SJCRH30 (cell line): ENCODE data around the gene TRIM6. TPM values are rescaled to one million over a fixed set of nuclear protein-coding genes. Genes with fewer than 3 reads are reported as not detected.
"Not testable (repeated sequence)": the region's sequence is repeated elsewhere in the genome, so short reads cannot be mapped to it uniquely, and the experiment has no call there.

Experiments used
- DNase-seq, 2 experiments: peaks; one replicate each; pipeline ENCODE4 v3.0.0-alpha.2; 2015 to 2020
- H3K27ac ChIP-seq: fragments of 250-450 bp; sonication (Bioruptor Pico); 2 replicates; pipeline ENCODE4 v1.5.1; 2020; ENCODE audit warnings: mild to moderate bottlenecking, moderate library complexity
- H3K27me3 ChIP-seq: fragments of 250-450 bp; sonication (Bioruptor Pico); 2 replicates; pipeline ENCODE4 v1.5.1; 2020; ENCODE audit warnings: mild to moderate bottlenecking, moderate library complexity
- H3K36me3 ChIP-seq: fragments of 250-450 bp; sonication (Bioruptor Pico); 2 replicates; pipeline ENCODE4 v1.5.1; 2020; ENCODE audit warnings: mild to moderate bottlenecking, moderate library complexity
- H3K4me1 ChIP-seq: fragments of 250-450 bp; sonication (Bioruptor Pico); 2 replicates; pipeline ENCODE4 v1.5.1; 2020; ENCODE audit warnings: mild to moderate bottlenecking, moderate library complexity
- H3K4me3 ChIP-seq: fragments of 250-450 bp; sonication (Bioruptor Pico); 2 replicates; pipeline ENCODE4 v1.5.1; 2020; ENCODE audit warnings: mild to moderate bottlenecking, moderate library complexity
- H3K9me3 ChIP-seq: fragments of 250-450 bp; sonication (Bioruptor Pico); replicated peaks from 2 replicates; pipeline ENCODE4 v1.5.1; 2020; ENCODE audit warnings: mild to moderate bottlenecking, moderate library complexity
- total RNA-seq: library from RNA; depleted of rRNA; stranded (reverse); fragments of >200 nt; shearing (Covaris generic); gene quantifications from 2 replicates; pipeline ENCODE4 v1.2.3, GENCODE V29; 2014; rRNA removed

TRIM6 gene
- total RNA-seq, 1 experiment from 2014 or later = not detected

GRCh38 chr11:5624489-5625279 lies 28.2 kb downstream of the TRIM6 start, which contains the start of gene TRIM34:
Gene TRIM34 (plus strand): TSS chr11:5625001. CDS start chr11:5632332, 7,331 bp downstream.
- H3K27ac ChIP-seq = no peak within 1 kb of the TSS

GRCh38 chr11:5625281-5625680 lies 28.8 kb downstream of the TRIM6 start:
- Histone ChIP-seq H3K27me3 (no peaks in the 10 kb centered on the region), H3K4me3 (no peak overlapping the region), H3K27ac (no peak overlapping the region), H3K4me1 (no peaks in the 10 kb centered on the region), H3K36me3 (no peaks in the 10 kb centered on the region), H3K9me3 (no peaks in the 10 kb centered on the region)
- no peak for DNase-seq

More at GRCh38 chr11:5624489-5625279, 28.2 kb downstream of the TRIM6 start, which contains the start of gene TRIM34:
- H3K4me3 ChIP-seq = peak within 1 kb of the TSS; percentile 27
- no peaks in the 10 kb centered on the region for H3K27me3 ChIP-seq
- no peaks in the 10 kb centered on the region for H3K36me3 ChIP-seq
- H3K4me1 ChIP-seq = no peaks in the 10 kb centered on the region
- DNase-seq = peak in 1 of 2 experiments; percentile 12
- no peaks in the 10 kb centered on the region for H3K9me3 ChIP-seq

GRCh38 chr11:5626196-5626595 lies 29.8 kb downstream of the TRIM6 start:
- no peak for DNase-seq
- Histone ChIP-seq H3K27ac (no peak overlapping the region), H3K4me3 (no peak overlapping the region), H3K36me3 (no peaks in the 10 kb centered on the region), H3K4me1 (no peaks in the 10 kb centered on the region), H3K9me3 (no peaks in the 10 kb centered on the region), H3K27me3 (no peaks in the 10 kb centered on the region)

- DNase-seq = no peak
- Histone ChIP-seq H3K4me1 (no peaks in the 10 kb centered on the region), H3K9me3 (no peaks in the 10 kb centered on the region), H3K27ac (no peak overlapping the region), H3K4me3 (no peak overlapping the region), H3K36me3 (no peaks in the 10 kb centered on the region), H3K27me3 (no peaks in the 10 kb centered on the region)
Observed at GRCh38 chr11:5631417-5631816, 35.0 kb downstream of the TRIM6 start.

GRCh38 chr11:5631969-5632635 lies 35.7 kb downstream of the TRIM6 start:
- H3K36me3 ChIP-seq = no peaks in the 10 kb centered on the region
- H3K4me1 ChIP-seq = no peaks in the 10 kb centered on the region
- H3K9me3 ChIP-seq = no peaks in the 10 kb centered on the region
- no peaks in the 10 kb centered on the region for H3K27me3 ChIP-seq
- no peak for DNase-seq
- no peak overlapping the region for H3K4me3 ChIP-seq
- no peak overlapping the region for H3K27ac ChIP-seq

- H3K4me1 ChIP-seq = no peaks in the 10 kb centered on the region
- no peak overlapping the region for H3K4me3 ChIP-seq
- no peaks in the 10 kb centered on the region for H3K36me3 ChIP-seq
- no peak for DNase-seq
- no peaks in the 10 kb centered on the region for H3K9me3 ChIP-seq
- no peaks in the 10 kb centered on the region for H3K27me3 ChIP-seq
- no peak overlapping the region for H3K27ac ChIP-seq
Observed at GRCh38 chr11:5639953-5640352, 43.5 kb downstream of the TRIM6 start.

- Histone ChIP-seq H3K27me3 (no peaks in the 10 kb centered on the region), H3K9me3 (no peaks in the 10 kb centered on the region), H3K27ac (no peak overlapping the region), H3K36me3 (no peaks in the 10 kb centered on the region), H3K4me1 (no peaks in the 10 kb centered on the region), H3K4me3 (no peak overlapping the region)
- DNase-seq = no peak
Observed at GRCh38 chr11:5643585-5643984, 47.1 kb downstream of the TRIM6 start.

GRCh38 chr11:5646139-5646538 lies 49.7 kb downstream of the TRIM6 start:
- Histone ChIP-seq H3K27ac (no peak overlapping the region), H3K4me1 (no peaks in the 10 kb centered on the region), H3K4me3 (no peak overlapping the region), H3K27me3 (no peaks in the 10 kb centered on the region), H3K9me3 (no peaks in the 10 kb centered on the region), H3K36me3 (no peaks in the 10 kb centered on the region)
- DNase-seq = no peak

- Histone ChIP-seq H3K27ac (no peak overlapping the region), H3K4me3 (no peak overlapping the region), H3K27me3 (no peaks in the 10 kb centered on the region), H3K9me3 (no peaks in the 10 kb centered on the region), H3K36me3 (no peaks in the 10 kb centered on the region), H3K4me1 (no peaks in the 10 kb centered on the region)
- DNase-seq = no peak
Observed at GRCh38 chr11:5655474-5655873, 59.0 kb downstream of the TRIM6 start.

GRCh38 chr11:5656956-5657355 lies 60.5 kb downstream of the TRIM6 start:
- H3K27me3 ChIP-seq, H3K9me3 ChIP-seq, H3K4me1 ChIP-seq, DNase-seq, H3K27ac ChIP-seq, H3K36me3 ChIP-seq, H3K4me3 ChIP-seq: not testable (repeated sequence)

GRCh38 chr11:5658318-5658717 lies 61.9 kb downstream of the TRIM6 start:
- no peak for DNase-seq
- no peaks in the 10 kb centered on the region for H3K27me3 ChIP-seq
- no peak overlapping the region for H3K27ac ChIP-seq

More at GRCh38 chr11:5658318-5658717, 61.9 kb downstream of the TRIM6 start:
- Histone ChIP-seq H3K4me1 (no peaks in the 10 kb centered on the region), H3K4me3 (no peak overlapping the region), H3K36me3 (no peaks in the 10 kb centered on the region), H3K9me3 (no peaks in the 10 kb centered on the region)

Other genes with a start within 250 kb of the TRIM6 start
- not detected in 2 replicates for gene OR51B6, start 245.1 kb upstream of the TRIM6 start, total RNA-seq
- gene OR51M1, start 212.8 kb upstream of the TRIM6 start, total RNA-seq = not detected in 2 replicates
- not detected in 2 replicates for gene OR51Q1, start 174.5 kb upstream of the TRIM6 start, total RNA-seq
- not detected in 2 replicates for gene OR51I1, start 155.1 kb upstream of the TRIM6 start, total RNA-seq
- not detected in 2 replicates for gene OR51I2, start 147.3 kb upstream of the TRIM6 start, total RNA-seq
- gene OR52D1, start 108.0 kb upstream of the TRIM6 start, total RNA-seq = not detected in 2 replicates
- gene UBQLN3, start 86.7 kb upstream of the TRIM6 start, total RNA-seq = not detected in 2 replicates
- gene UBQLNL, start 79.9 kb upstream of the TRIM6 start, total RNA-seq = not detected in 2 replicates
- not detected in 2 replicates for gene OR52H1, start 48.1 kb upstream of the TRIM6 start, total RNA-seq
- gene OR52B6, start 15.8 kb upstream of the TRIM6 start, total RNA-seq = not detected in 2 replicates
- gene TRIM34, start 28.4 kb downstream of the TRIM6 start, total RNA-seq = not detected in 2 replicates
- gene TRIM5, start 88.4 kb downstream of the TRIM6 start, total RNA-seq = 10.2 and 10.5 TPM in 2 replicates
- gene TRIM22, start 93.2 kb downstream of the TRIM6 start, total RNA-seq = 0.30 and 0.65 TPM in 2 replicates
- gene OR56B1, start 139.8 kb downstream of the TRIM6 start, total RNA-seq = not detected in 2 replicates
- gene OR52N4, start 157.6 kb downstream of the TRIM6 start, total RNA-seq = not detected in 2 replicates
- gene OR52N5, start 186.7 kb downstream of the TRIM6 start, total RNA-seq = not detected in 2 replicates
- gene OR52N1, start 194.6 kb downstream of the TRIM6 start, total RNA-seq = not detected in 2 replicates
- gene OR52N2, start 212.3 kb downstream of the TRIM6 start, total RNA-seq = not detected in 2 replicates
- gene OR52E6, start 245.3 kb downstream of the TRIM6 start, total RNA-seq = not detected in 2 replicates